Vagina (tissue), 2 donors: Measurements from ENCODE around the gene COG6.

Experiments
- POLR2A ChIP-seq, 2 donors: fragments of 450-650 bp; IDR thresholded peaks; one replicate each; pipeline ENCODE4 v1.6.1; 2017; ENCODE audit warnings: antibody characterized with exemption in 2 of 2, mild to moderate bottlenecking in 2 of 2, moderate library complexity in 2 of 2
- POLR2AphosphoS5 ChIP-seq, 2 donors: sonication (generic); formaldehyde crosslinking; IDR thresholded peaks; one replicate each; pipeline ENCODE4 v1.9.0; 2017; ENCODE audit warnings: antibody characterized with exemption in 2 of 2, mild to moderate bottlenecking in 2 of 2, low read depth in 1 of 2; ENCODE audit not compliant: insufficient read depth in 1 of 2
- TF ChIP-seq, protein P1 (sequence below), 3 experiments: fragments of 450-650 bp in 2 of 3; fragments of 200-600 bp in 1 of 3; sonication (generic) in 1 of 3; IDR thresholded peaks; one replicate each; pipeline ENCODE4 v1.5.1; 2017 to 2019; ENCODE audit warnings: antibody characterized with exemption in 3 of 3, mild to moderate bottlenecking in 2 of 3, moderate library complexity in 2 of 3

DNA sequence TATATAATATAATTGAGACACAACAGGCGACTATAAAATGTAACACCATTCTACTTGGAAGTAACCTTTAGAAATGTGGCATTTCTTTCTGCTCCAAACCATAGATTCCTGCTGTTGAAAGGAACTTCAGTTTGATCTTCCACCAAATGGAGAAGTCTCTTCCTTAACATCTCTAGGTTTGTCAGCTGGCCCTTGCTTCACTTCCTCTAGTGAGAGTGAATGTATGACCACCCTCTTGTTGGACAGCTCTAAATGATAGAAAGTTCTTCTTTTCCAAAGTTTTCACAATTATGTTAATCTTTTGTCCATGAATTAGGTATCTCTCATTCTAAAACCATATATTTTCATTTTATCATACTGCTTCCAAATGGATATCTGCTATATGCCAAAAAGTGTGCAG, 13.8 kb upstream of the COG6 start:
- TF ChIP-seq, protein P1, sequence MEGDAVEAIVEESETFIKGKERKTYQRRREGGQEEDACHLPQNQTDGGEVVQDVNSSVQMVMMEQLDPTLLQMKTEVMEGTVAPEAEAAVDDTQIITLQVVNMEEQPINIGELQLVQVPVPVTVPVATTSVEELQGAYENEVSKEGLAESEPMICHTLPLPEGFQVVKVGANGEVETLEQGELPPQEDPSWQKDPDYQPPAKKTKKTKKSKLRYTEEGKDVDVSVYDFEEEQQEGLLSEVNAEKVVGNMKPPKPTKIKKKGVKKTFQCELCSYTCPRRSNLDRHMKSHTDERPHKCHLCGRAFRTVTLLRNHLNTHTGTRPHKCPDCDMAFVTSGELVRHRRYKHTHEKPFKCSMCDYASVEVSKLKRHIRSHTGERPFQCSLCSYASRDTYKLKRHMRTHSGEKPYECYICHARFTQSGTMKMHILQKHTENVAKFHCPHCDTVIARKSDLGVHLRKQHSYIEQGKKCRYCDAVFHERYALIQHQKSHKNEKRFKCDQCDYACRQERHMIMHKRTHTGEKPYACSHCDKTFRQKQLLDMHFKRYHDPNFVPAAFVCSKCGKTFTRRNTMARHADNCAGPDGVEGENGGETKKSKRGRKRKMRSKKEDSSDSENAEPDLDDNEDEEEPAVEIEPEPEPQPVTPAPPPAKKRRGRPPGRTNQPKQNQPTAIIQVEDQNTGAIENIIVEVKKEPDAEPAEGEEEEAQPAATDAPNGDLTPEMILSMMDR (IDR thresholded peaks at IDR 0.05) = no peak
- TF ChIP-seq POLR2A (IDR thresholded peaks at IDR 0.05) (no peak), POLR2AphosphoS5 (IDR thresholded peaks at IDR 0.05; ENCODE audit: insufficient read depth in 1 of 2, low read depth in 1 of 2) (no peak)
